SH-SY5Y (cell line): ENCODE data around the gene HES4.

Experiments
- GATA2 ChIP-seq: IDR thresholded peaks from 2 replicates; pipeline ENCODE4 v1.6.1; 2011; ENCODE audit warnings: mild to moderate bottlenecking, low read depth, low read length
- GATA3 ChIP-seq: IDR thresholded peaks from 2 replicates; pipeline ENCODE4 v1.6.1; 2011; ENCODE audit warnings: low read depth, mild to moderate bottlenecking, low read length, moderate library complexity

DNA sequence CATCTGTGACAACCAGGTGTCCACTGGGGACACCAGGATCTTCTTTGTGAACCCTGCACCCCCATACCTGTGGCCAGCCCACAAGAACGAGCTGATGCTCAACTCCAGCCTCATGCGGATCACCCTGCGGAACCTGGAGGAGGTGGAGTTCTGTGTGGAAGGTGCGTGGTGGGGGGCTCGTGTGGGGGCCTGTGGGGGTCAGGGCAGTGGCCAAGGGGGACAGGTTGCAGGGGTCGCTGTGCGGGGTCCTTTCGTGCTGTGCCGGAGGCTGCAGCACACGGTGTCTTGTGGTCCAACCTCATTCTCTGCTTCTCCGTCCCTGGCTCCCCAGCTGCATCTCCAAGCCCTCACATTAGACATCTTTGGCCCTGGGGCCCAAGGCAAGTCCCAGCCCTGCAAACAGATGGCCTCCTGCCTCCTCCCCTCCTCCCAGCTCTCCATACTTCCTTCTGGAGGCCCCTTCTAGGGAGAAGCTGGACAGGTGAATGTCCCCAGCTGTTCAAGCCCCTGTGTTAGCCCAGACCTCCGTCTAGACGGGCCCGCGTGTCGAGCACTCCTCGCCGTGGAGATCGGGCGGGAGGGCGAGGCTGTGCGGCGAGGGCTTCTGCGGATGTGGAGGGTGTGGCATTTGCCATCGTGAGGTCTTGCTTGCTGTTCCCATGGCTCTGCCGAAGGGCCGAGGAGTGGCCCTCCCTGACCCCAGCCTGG, 22.6 kb upstream of the HES4 start:
- TF ChIP-seq GATA2 (no peak), GATA3 (no peak)
